Forelimb muscle (tissue), 1 donor: ENCODE measurements around the gene PSME3IP1. TPM values are rescaled to one million over a fixed set of nuclear protein-coding genes. Genes with fewer than 3 reads are reported as not detected.
"Not testable (repeated sequence)": the region's sequence is repeated elsewhere in the genome, so short reads cannot be mapped to it uniquely, and the experiment has no call there.

Source experiments
- DNase-seq: peaks from one replicate; pipeline ENCODE4 v3.0.0-alpha.2; 2013; ENCODE audit warnings: low read depth
- polyA plus RNA-seq: library from polyadenylated mRNA; unstranded; fragments of 120-200 nt; gene quantifications from one replicate; pipeline ENCODE4 v1.2.1, GENCODE V29; 2013; ENCODE audit not compliant: insufficient read length

Gene PSME3IP1
- polyA plus RNA-seq = 56.1 TPM

- DNase-seq = peak; percentile 99
Measured at GRCh38 chr16:57185945-57186871, at the start of gene PSME3IP1, which contains the start of gene RSPRY1. Gene PSME3IP1 (minus strand): TSS chr16:57186039. CDS start chr16:57173854, 12,185 bp downstream. Gene RSPRY1 (plus strand): TSS chr16:57186329. CDS start chr16:57204659, 18,330 bp downstream.

- DNase-seq = no peak
Measured at GRCh38 chr16:57235128-57236021, 49.5 kb upstream of the PSME3IP1 start.

GRCh38 chr16:57234707-57235092 is 48.9 kb upstream of the PSME3IP1 start:
- DNase-seq = no peak

- no peak for DNase-seq
Measured at GRCh38 chr16:57233944-57234706, 48.3 kb upstream of the PSME3IP1 start.

GRCh38 chr16:57231821-57232350 is 46.0 kb upstream of the PSME3IP1 start:
- no peak for DNase-seq

GRCh38 chr16:57229079-57229478 is 43.2 kb upstream of the PSME3IP1 start:
- no peak for DNase-seq

GRCh38 chr16:57226701-57227621 is 41.1 kb upstream of the PSME3IP1 start:
- DNase-seq = no peak

GRCh38 chr16:57225978-57226377 is 40.1 kb upstream of the PSME3IP1 start:
- DNase-seq = no peak

- DNase-seq = no peak
Measured at GRCh38 chr16:57224651-57225335, 39.0 kb upstream of the PSME3IP1 start.

- DNase-seq = no peak
Measured at GRCh38 chr16:57223057-57223456, 37.2 kb upstream of the PSME3IP1 start.

- no peak for DNase-seq
Measured at GRCh38 chr16:57216968-57217367, 31.1 kb upstream of the PSME3IP1 start.

GRCh38 chr16:57213462-57213861 is 27.6 kb upstream of the PSME3IP1 start:
- DNase-seq = no peak

- no peak for DNase-seq
Measured at GRCh38 chr16:57209780-57210179, 23.9 kb upstream of the PSME3IP1 start.

- DNase-seq = no peak
Measured at GRCh38 chr16:57208926-57209325, 23.1 kb upstream of the PSME3IP1 start.

- DNase-seq = no peak
Measured at GRCh38 chr16:57204675-57205074, 18.8 kb upstream of the PSME3IP1 start.

GRCh38 chr16:57203451-57203850 is 17.6 kb upstream of the PSME3IP1 start:
- no peak for DNase-seq

- DNase-seq = no peak
Measured at GRCh38 chr16:57202095-57202886, 16.5 kb upstream of the PSME3IP1 start.

- DNase-seq = not testable (repeated sequence)
Measured at GRCh38 chr16:57200926-57201325, 15.1 kb upstream of the PSME3IP1 start.

GRCh38 chr16:57200321-57200720 is 14.5 kb upstream of the PSME3IP1 start:
- not testable (repeated sequence) for DNase-seq
